ENCODE results near the gene MRPL52. TPM values are rescaled to one million over a fixed set of nuclear protein-coding genes. Genes with fewer than 3 reads are reported as not detected.

MRPL52 gene
- total and polyA plus RNA-seq, 4 donors, result 37.2 to 56.0 (median 48.2) TPM

GRCh38 chr14:22865424-22866405 lies 36.0 kb downstream of the MRPL52 start:
- no peaks in the 10 kb centered on the region for H3K4me1 ChIP-seq (ENCODE audit: control insufficient read depth in 1 of 2, insufficient read depth in 2 of 2, low read length in 2 of 2)
- H3K27me3 ChIP-seq (ENCODE audit: control insufficient read depth in 1 of 2, insufficient read depth in 2 of 2, low read length in 1 of 2), result no peaks in the 10 kb centered on the region
- H3K36me3 ChIP-seq (ENCODE audit: control insufficient read depth in 1 of 2, insufficient read depth in 2 of 2, low read length in 1 of 2), result no peaks in the 10 kb centered on the region
- ATAC-seq (ENCODE audit: low FRiP score) (no peak), DNase-seq (peak; percentile 47 to 53)
- WGBS, 2 donors, result 53 to 55% methylated on average over 6 of the region's 6 CpGs
- intact Hi-C loops (cut with DNase I), result no loop called here
- no peaks in the 10 kb centered on the region for H3K9me3 ChIP-seq (ENCODE audit: control insufficient read depth, low read length)
- H3K4me3 ChIP-seq (ENCODE audit: low read length in 2 of 2), result no peak overlapping the region
- H3K27ac ChIP-seq (ENCODE audit: low read depth in 1 of 2, low read length in 2 of 2), result no peak overlapping the region

GRCh38 chr14:22866874-22867273 lies 37.2 kb downstream of the MRPL52 start:
- no peaks in the 10 kb centered on the region for H3K9me3 ChIP-seq (ENCODE audit: control insufficient read depth, low read length)
- H3K4me3 ChIP-seq (ENCODE audit: low read length in 2 of 2), result no peak overlapping the region
- ATAC-seq (ENCODE audit: low FRiP score) (no peak), DNase-seq (peak in 1 of 2 donors; percentile 25)
- H3K36me3 ChIP-seq (ENCODE audit: control insufficient read depth in 1 of 2, insufficient read depth in 2 of 2, low read length in 1 of 2), result no peaks in the 10 kb centered on the region
- intact Hi-C loops (cut with DNase I), result no loop called here
- H3K27me3 ChIP-seq (ENCODE audit: control insufficient read depth in 1 of 2, insufficient read depth in 2 of 2, low read length in 1 of 2), result no peaks in the 10 kb centered on the region
- H3K27ac ChIP-seq (ENCODE audit: low read depth in 1 of 2, low read length in 2 of 2), result no peak overlapping the region
- WGBS, 2 donors, result 90 to 95% methylated on average over 5 of the region's 5 CpGs
- no peaks in the 10 kb centered on the region for H3K4me1 ChIP-seq (ENCODE audit: control insufficient read depth in 1 of 2, insufficient read depth in 2 of 2, low read length in 2 of 2)

GRCh38 chr14:22870811-22871223 lies 41.1 kb downstream of the MRPL52 start:
- Histone ChIP-seq H3K4me3 (ENCODE audit: low read length in 2 of 2) (peak overlapping the region; percentile 50 to 79), H3K27me3 (ENCODE audit: control insufficient read depth in 1 of 2, insufficient read depth in 2 of 2, low read length in 1 of 2) (no peaks in the 10 kb centered on the region), H3K9me3 (ENCODE audit: control insufficient read depth, low read length) (no peaks in the 10 kb centered on the region), H3K27ac (ENCODE audit: low read depth in 1 of 2, low read length in 2 of 2) (peak overlapping the region; percentile 81 to 94), H3K4me1 (ENCODE audit: control insufficient read depth in 1 of 2, insufficient read depth in 2 of 2, low read length in 2 of 2) (no peaks in the 10 kb centered on the region), H3K36me3 (ENCODE audit: control insufficient read depth in 1 of 2, insufficient read depth in 2 of 2, low read length in 1 of 2) (peaks cover 3 to 12% of the 10 kb centered on the region in 2 donors)
- WGBS, 2 donors, result 3% methylated on average over 1 of the region's 1 CpG
- intact Hi-C loops (cut with DNase I), result no loop called here
- ATAC-seq (ENCODE audit: low FRiP score) (peak; percentile 29), DNase-seq (no peak)

- Histone ChIP-seq H3K27ac (ENCODE audit: low read depth in 1 of 2, low read length in 2 of 2) (peak within 1 kb of the TSS; percentile 81 to 94), H3K9me3 (ENCODE audit: control insufficient read depth, low read length) (no peaks in the 10 kb centered on the region), H3K4me3 (ENCODE audit: low read length in 2 of 2) (peak within 1 kb of the TSS; percentile 50 to 79), H3K27me3 (ENCODE audit: control insufficient read depth in 1 of 2, insufficient read depth in 2 of 2, low read length in 1 of 2) (no peaks in the 10 kb centered on the region), H3K36me3 (ENCODE audit: control insufficient read depth in 1 of 2, insufficient read depth in 2 of 2, low read length in 1 of 2) (peaks cover 3 to 16% of the 10 kb centered on the region in 2 donors), H3K4me1 (ENCODE audit: control insufficient read depth in 1 of 2, insufficient read depth in 2 of 2, low read length in 2 of 2) (no peaks in the 10 kb centered on the region)
- intact Hi-C loops (cut with DNase I), result no loop called here
- WGBS, 2 donors, result 0% methylated on average over 40 to 50 of the region's 50 CpGs
- ATAC-seq (ENCODE audit: low FRiP score) (peak; percentile 96), DNase-seq (peak; percentile 97)
These were observed 41.7 kb downstream of the MRPL52 start, which contains the start of gene LRP10 for GRCh38 chr14:22871224-22872032. LRP10 (plus strand) TSS chr14:22871740; CDS start chr14:22872304, 564 bp downstream.

- intact Hi-C loops (cut with DNase I), result no loop called here
- DNase-seq, result peak; percentile 85 to 93
- H3K4me3 ChIP-seq (ENCODE audit: low read length in 2 of 2), result peak overlapping the region; percentile 50 to 79
- H3K4me1 ChIP-seq (ENCODE audit: control insufficient read depth in 1 of 2, insufficient read depth in 2 of 2, low read length in 2 of 2), result no peaks in the 10 kb centered on the region
- H3K9me3 ChIP-seq (ENCODE audit: control insufficient read depth, low read length), result no peaks in the 10 kb centered on the region
- peak overlapping the region; percentile 78 to 81 for H3K27ac ChIP-seq (ENCODE audit: low read depth in 1 of 2, low read length in 2 of 2)
- ATAC-seq (ENCODE audit: low FRiP score), result peak; percentile 86
- peaks cover 3 to 24% of the 10 kb centered on the region in 2 donors for H3K36me3 ChIP-seq (ENCODE audit: control insufficient read depth in 1 of 2, insufficient read depth in 2 of 2, low read length in 1 of 2)
- H3K27me3 ChIP-seq (ENCODE audit: control insufficient read depth in 1 of 2, insufficient read depth in 2 of 2, low read length in 1 of 2), result no peaks in the 10 kb centered on the region
- WGBS, 2 donors, result 0 to 1% methylated on average over 41 to 45 of the region's 45 CpGs
These were observed 42.5 kb downstream of the MRPL52 start for GRCh38 chr14:22872033-22872832.

GRCh38 chr14:22872833-22873520 lies 43.3 kb downstream of the MRPL52 start:
- intact Hi-C loops (cut with DNase I), result no loop called here
- 31 to 32% methylated on average over 10 of the region's 10 CpGs for WGBS, 2 donors
- H3K9me3 ChIP-seq (ENCODE audit: control insufficient read depth, low read length), result no peaks in the 10 kb centered on the region
- ATAC-seq (ENCODE audit: low FRiP score) (no peak), DNase-seq (peak in 1 of 2 donors; percentile 55)
- peak overlapping the region in 1 of 2 donors; percentile 26 for H3K27ac ChIP-seq (ENCODE audit: low read depth in 1 of 2, low read length in 2 of 2)
- no peaks in the 10 kb centered on the region for H3K27me3 ChIP-seq (ENCODE audit: control insufficient read depth in 1 of 2, insufficient read depth in 2 of 2, low read length in 1 of 2)
- H3K4me1 ChIP-seq (ENCODE audit: control insufficient read depth in 1 of 2, insufficient read depth in 2 of 2, low read length in 2 of 2), result no peaks in the 10 kb centered on the region
- H3K4me3 ChIP-seq (ENCODE audit: low read length in 2 of 2), result peak overlapping the region; percentile 50 to 79
- H3K36me3 ChIP-seq (ENCODE audit: control insufficient read depth in 1 of 2, insufficient read depth in 2 of 2, low read length in 1 of 2), result peaks cover 3 to 28% of the 10 kb centered on the region in 2 donors

GRCh38 chr14:22875003-22875747 lies 45.5 kb downstream of the MRPL52 start:
- ATAC-seq (ENCODE audit: low FRiP score), result no peak

More at GRCh38 chr14:22875003-22875747, 45.5 kb downstream of the MRPL52 start:
- Histone ChIP-seq H3K4me1 (ENCODE audit: control insufficient read depth in 1 of 2, insufficient read depth in 2 of 2, low read length in 2 of 2) (no peaks in the 10 kb centered on the region), H3K27me3 (ENCODE audit: control insufficient read depth in 1 of 2, insufficient read depth in 2 of 2, low read length in 1 of 2) (no peaks in the 10 kb centered on the region), H3K27ac (ENCODE audit: low read depth in 1 of 2, low read length in 2 of 2) (no peak overlapping the region), H3K4me3 (ENCODE audit: low read length in 2 of 2) (no peak overlapping the region), H3K36me3 (ENCODE audit: control insufficient read depth in 1 of 2, insufficient read depth in 2 of 2, low read length in 1 of 2) (peaks cover 3 to 28% of the 10 kb centered on the region in 2 donors), H3K9me3 (ENCODE audit: control insufficient read depth, low read length) (no peaks in the 10 kb centered on the region)
- 91 to 93% methylated on average over 15 of the region's 15 CpGs for WGBS, 2 donors
- intact Hi-C loops (cut with DNase I), result no loop called here
- peak in 1 of 2 donors; percentile 56 for DNase-seq
